Measurements from ENCODE around the gene SMAD2.
A peak's percentile ranks its signal among the peaks of the same experiment; 100 is the strongest.
"Not testable (repeated sequence)": the region's sequence is repeated elsewhere in the genome, so short reads cannot be mapped to it uniquely, and the experiment has no call there.

The SMAD2 gene

GRCh38 chr18:47846431-47846830, 84.0 kb downstream of the SMAD2 start:
- H3K4me3 ChIP-seq (ENCODE audit: low read length) = no peak overlapping the region
- H3K9ac ChIP-seq (ENCODE audit: low read length) = no peak overlapping the region
- peaks cover 11% of the 10 kb centered on the region for H3K36me3 ChIP-seq (ENCODE audit: control insufficient read depth, insufficient read depth, low read length)
- H3K27me3 ChIP-seq (ENCODE audit: control insufficient read depth, insufficient read depth, low read length) = no peaks in the 10 kb centered on the region
- H3K4me1 ChIP-seq (ENCODE audit: control insufficient read depth, insufficient read depth, low read length) = no peaks in the 10 kb centered on the region
- no peak overlapping the region for H3K27ac ChIP-seq (ENCODE audit: low read depth, low read length)

GRCh38 chr18:47844828-47845498, 85.5 kb downstream of the SMAD2 start:
- peaks cover 11% of the 10 kb centered on the region for H3K36me3 ChIP-seq (ENCODE audit: control insufficient read depth, insufficient read depth, low read length)
- no peaks in the 10 kb centered on the region for H3K4me1 ChIP-seq (ENCODE audit: control insufficient read depth, insufficient read depth, low read length)

GRCh38 chr18:47842836-47843235, 87.6 kb downstream of the SMAD2 start:
- Histone ChIP-seq H3K36me3 (ENCODE audit: control insufficient read depth, insufficient read depth, low read length) (peaks cover 14% of the 10 kb centered on the region), H3K27me3 (ENCODE audit: control insufficient read depth, insufficient read depth, low read length) (no peaks in the 10 kb centered on the region), H3K9ac (ENCODE audit: low read length) (no peak overlapping the region), H3K4me1 (ENCODE audit: control insufficient read depth, insufficient read depth, low read length) (no peaks in the 10 kb centered on the region), H3K4me3 (ENCODE audit: low read length) (no peak overlapping the region), H3K27ac (ENCODE audit: low read depth, low read length) (no peak overlapping the region)

More at GRCh38 chr18:47844828-47845498, 85.5 kb downstream of the SMAD2 start:
- Histone ChIP-seq H3K9ac (ENCODE audit: low read length) (no peak overlapping the region), H3K27me3 (ENCODE audit: control insufficient read depth, insufficient read depth, low read length) (no peaks in the 10 kb centered on the region), H3K4me3 (ENCODE audit: low read length) (no peak overlapping the region), H3K27ac (ENCODE audit: low read depth, low read length) (no peak overlapping the region)

- Histone ChIP-seq H3K27me3 (ENCODE audit: control insufficient read depth, insufficient read depth, low read length) (no peaks in the 10 kb centered on the region), H3K4me3 (ENCODE audit: low read length) (no peak overlapping the region), H3K36me3 (ENCODE audit: control insufficient read depth, insufficient read depth, low read length) (peaks cover 11% of the 10 kb centered on the region), H3K27ac (ENCODE audit: low read depth, low read length) (no peak overlapping the region), H3K4me1 (ENCODE audit: control insufficient read depth, insufficient read depth, low read length) (no peaks in the 10 kb centered on the region), H3K9ac (ENCODE audit: low read length) (no peak overlapping the region)
Observed at GRCh38 chr18:47838396-47838795, 92.1 kb downstream of the SMAD2 start.

GRCh38 chr18:47832348-47832747, 98.1 kb downstream of the SMAD2 start:
- H3K9ac ChIP-seq (ENCODE audit: low read length) = no peak overlapping the region
- H3K4me3 ChIP-seq (ENCODE audit: low read length) = no peak overlapping the region
- no peaks in the 10 kb centered on the region for H3K27me3 ChIP-seq (ENCODE audit: control insufficient read depth, insufficient read depth, low read length)
- H3K4me1 ChIP-seq (ENCODE audit: control insufficient read depth, insufficient read depth, low read length) = no peaks in the 10 kb centered on the region
- H3K36me3 ChIP-seq (ENCODE audit: control insufficient read depth, insufficient read depth, low read length) = peaks cover 5% of the 10 kb centered on the region
- H3K27ac ChIP-seq (ENCODE audit: low read depth, low read length) = no peak overlapping the region

GRCh38 chr18:47831351-47831750, 99.1 kb downstream of the SMAD2 start:
- H3K9ac ChIP-seq (ENCODE audit: low read length) = no peak overlapping the region
- H3K4me1 ChIP-seq (ENCODE audit: control insufficient read depth, insufficient read depth, low read length) = no peaks in the 10 kb centered on the region
- peaks cover 5% of the 10 kb centered on the region for H3K36me3 ChIP-seq (ENCODE audit: control insufficient read depth, insufficient read depth, low read length)
- no peak overlapping the region for H3K4me3 ChIP-seq (ENCODE audit: low read length)
- no peaks in the 10 kb centered on the region for H3K27me3 ChIP-seq (ENCODE audit: control insufficient read depth, insufficient read depth, low read length)
- no peak overlapping the region for H3K27ac ChIP-seq (ENCODE audit: low read depth, low read length)

- H3K27ac ChIP-seq (ENCODE audit: low read depth, low read length) = no peak overlapping the region
Observed at GRCh38 chr18:47830772-47831171, 99.7 kb downstream of the SMAD2 start.

GRCh38 chr18:47829831-47830230, 100.6 kb downstream of the SMAD2 start:
- H3K27ac ChIP-seq (ENCODE audit: low read depth, low read length) = no peak overlapping the region
- no peaks in the 10 kb centered on the region for H3K27me3 ChIP-seq (ENCODE audit: control insufficient read depth, insufficient read depth, low read length)

More at GRCh38 chr18:47830772-47831171, 99.7 kb downstream of the SMAD2 start:
- Histone ChIP-seq H3K4me3 (ENCODE audit: low read length) (no peak overlapping the region), H3K4me1 (ENCODE audit: control insufficient read depth, insufficient read depth, low read length) (no peaks in the 10 kb centered on the region), H3K27me3 (ENCODE audit: control insufficient read depth, insufficient read depth, low read length) (no peaks in the 10 kb centered on the region), H3K9ac (ENCODE audit: low read length) (no peak overlapping the region), H3K36me3 (ENCODE audit: control insufficient read depth, insufficient read depth, low read length) (peaks cover 2% of the 10 kb centered on the region)

GRCh38 chr18:47828031-47828430, 102.4 kb downstream of the SMAD2 start:
- not testable (repeated sequence) for H3K27me3 ChIP-seq (ENCODE audit: control insufficient read depth, insufficient read depth, low read length); H3K27ac ChIP-seq (ENCODE audit: low read depth, low read length); H3K4me1 ChIP-seq (ENCODE audit: control insufficient read depth, insufficient read depth, low read length); H3K4me3 ChIP-seq (ENCODE audit: low read length); H3K9ac ChIP-seq (ENCODE audit: low read length); H3K36me3 ChIP-seq (ENCODE audit: control insufficient read depth, insufficient read depth, low read length)

More at GRCh38 chr18:47829831-47830230, 100.6 kb downstream of the SMAD2 start:
- Histone ChIP-seq H3K4me3 (ENCODE audit: low read length) (no peak overlapping the region), H3K36me3 (ENCODE audit: control insufficient read depth, insufficient read depth, low read length) (peaks cover 2% of the 10 kb centered on the region), H3K4me1 (ENCODE audit: control insufficient read depth, insufficient read depth, low read length) (no peaks in the 10 kb centered on the region), H3K9ac (ENCODE audit: low read length) (no peak overlapping the region)

- no peak overlapping the region for H3K4me3 ChIP-seq (ENCODE audit: low read length)
- H3K36me3 ChIP-seq (ENCODE audit: control insufficient read depth, insufficient read depth, low read length) = peaks cover 2% of the 10 kb centered on the region
- no peaks in the 10 kb centered on the region for H3K27me3 ChIP-seq (ENCODE audit: control insufficient read depth, insufficient read depth, low read length)
- H3K9ac ChIP-seq (ENCODE audit: low read length) = no peak overlapping the region
- H3K27ac ChIP-seq (ENCODE audit: low read depth, low read length) = no peak overlapping the region
- H3K4me1 ChIP-seq (ENCODE audit: control insufficient read depth, insufficient read depth, low read length) = no peaks in the 10 kb centered on the region
Observed at GRCh38 chr18:47826157-47827074, 104.0 kb downstream of the SMAD2 start.

- Histone ChIP-seq H3K27ac (ENCODE audit: low read depth, low read length) (no peak overlapping the region), H3K9ac (ENCODE audit: low read length) (no peak overlapping the region), H3K4me1 (ENCODE audit: control insufficient read depth, insufficient read depth, low read length) (peaks cover 4% of the 10 kb centered on the region)
Observed at GRCh38 chr18:47821314-47821713, 109.1 kb downstream of the SMAD2 start.

GRCh38 chr18:47817795-47818077, 112.7 kb downstream of the SMAD2 start:
- Histone ChIP-seq H3K4me1 (ENCODE audit: control insufficient read depth, insufficient read depth, low read length) (peaks cover 4% of the 10 kb centered on the region), H3K36me3 (ENCODE audit: control insufficient read depth, insufficient read depth, low read length) (no peaks in the 10 kb centered on the region), H3K27me3 (ENCODE audit: control insufficient read depth, insufficient read depth, low read length) (no peaks in the 10 kb centered on the region), H3K27ac (ENCODE audit: low read depth, low read length) (peak overlapping the region; percentile 37), H3K9ac (ENCODE audit: low read length) (no peak overlapping the region), H3K4me3 (ENCODE audit: low read length) (no peak overlapping the region)

More at GRCh38 chr18:47821314-47821713, 109.1 kb downstream of the SMAD2 start:
- Histone ChIP-seq H3K36me3 (ENCODE audit: control insufficient read depth, insufficient read depth, low read length) (no peaks in the 10 kb centered on the region), H3K27me3 (ENCODE audit: control insufficient read depth, insufficient read depth, low read length) (no peaks in the 10 kb centered on the region), H3K4me3 (ENCODE audit: low read length) (no peak overlapping the region)

Data from rectal smooth muscle tissue (tissue), 1 donor.